Activated T-cell treated with anti-CD3 and anti-CD28 coated beads, Interleukin-2, amount 50 U/mL, for 48 hours (primary cell): ENCODE measurements around the gene SCN5A.

Source experiments
- DNase-seq, 2 experiments: peaks; one replicate each; pipeline ENCODE4 v3.0.0-alpha.2; 2020

The SCN5A gene

DNA sequence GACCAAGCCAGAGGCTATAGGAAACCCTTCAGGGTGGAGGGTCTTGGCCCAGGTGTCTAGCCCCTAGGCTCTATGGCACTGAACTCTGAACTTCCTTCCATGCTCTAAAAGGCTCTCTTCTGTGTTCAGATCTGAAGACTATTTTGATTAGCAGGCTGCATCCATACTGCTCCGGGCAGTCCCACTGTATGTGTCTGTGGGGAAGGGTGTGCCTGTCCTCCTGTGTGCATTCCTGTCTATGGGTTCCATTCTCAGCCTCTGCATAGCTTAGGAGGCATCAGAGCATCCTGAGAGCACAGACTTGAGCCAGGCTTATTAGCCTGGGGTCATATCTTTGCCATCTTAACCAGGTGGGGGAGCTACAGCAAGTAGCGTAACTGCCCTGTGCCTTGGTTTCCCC is 115.3 kb downstream of the SCN5A start:
- DNase-seq, result no peak

- no peak for DNase-seq
Observed at GRCh38 chr3:38533285-38533976, 116.1 kb downstream of the SCN5A start.

DNA sequence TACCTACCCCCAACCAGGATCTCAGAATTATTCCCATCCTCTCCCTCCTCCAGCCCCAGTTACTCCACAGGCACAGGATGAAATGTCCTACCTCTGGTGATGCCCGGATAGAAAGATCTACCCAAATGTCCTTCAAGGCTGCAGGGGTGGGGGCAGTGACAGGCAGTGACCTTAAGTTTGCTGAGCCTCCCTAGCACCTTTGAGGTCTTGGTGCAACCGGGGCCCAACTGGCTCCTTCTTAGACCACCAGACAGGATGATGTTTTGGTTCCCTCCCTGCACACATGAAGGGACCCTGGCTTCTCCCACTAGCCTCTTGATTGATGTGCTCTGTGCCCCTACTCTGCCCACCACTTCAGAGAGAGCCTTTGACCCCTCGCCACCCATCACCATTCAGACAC is 117.0 kb downstream of the SCN5A start:
- no peak for DNase-seq

DNA sequence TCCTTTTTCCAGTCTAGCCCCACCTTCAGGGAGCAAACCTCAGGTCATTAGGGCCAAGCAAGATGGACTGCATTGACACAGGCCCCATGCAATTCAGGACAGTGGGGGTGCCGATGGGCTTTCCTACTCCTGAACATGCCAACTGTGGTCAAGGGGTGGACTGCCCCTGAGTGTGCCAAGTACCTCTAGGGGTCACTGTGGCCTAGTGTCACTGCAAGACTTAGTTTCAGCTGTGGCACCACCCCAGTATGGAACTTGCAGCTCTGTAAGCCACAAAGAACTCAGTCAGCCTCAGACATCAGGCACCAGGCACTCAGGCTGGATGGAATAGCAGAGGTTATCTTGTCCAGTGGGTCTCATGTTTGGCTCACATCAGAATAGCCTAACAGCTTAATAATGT is 121.0 kb downstream of the SCN5A start:
- DNase-seq, result no peak

GRCh38 chr3:38526792-38527191 is 122.7 kb downstream of the SCN5A start:
- no peak for DNase-seq

GRCh38 chr3:38524141-38524739 is 125.2 kb downstream of the SCN5A start:
- DNase-seq, result no peak

DNA sequence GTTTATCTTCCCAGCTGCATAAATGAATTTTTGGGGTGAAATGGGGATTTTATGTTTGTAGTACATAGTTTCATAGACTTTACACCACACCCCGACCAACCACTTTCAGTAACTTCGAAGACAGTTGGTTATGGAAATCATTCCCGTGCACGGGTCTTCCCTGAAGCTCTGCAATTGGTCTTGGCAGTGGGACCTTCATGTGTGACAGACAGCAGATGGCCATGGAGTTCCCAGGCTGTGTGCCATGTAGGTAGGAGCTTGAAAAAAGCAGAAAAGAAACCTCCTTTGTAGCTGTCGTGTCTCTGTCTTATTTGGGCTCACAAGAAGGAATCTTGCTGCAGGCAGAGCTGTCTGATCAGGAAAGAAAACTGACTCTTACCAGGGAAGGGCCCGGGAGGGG is 127.5 kb downstream of the SCN5A start:
- DNase-seq, result no peak

- peak; percentile 72 to 74 for DNase-seq
Observed at GRCh38 chr3:38521391-38521987, 128.0 kb downstream of the SCN5A start.

GRCh38 chr3:38519651-38520050 is 129.8 kb downstream of the SCN5A start:
- DNase-seq, result no peak

DNA sequence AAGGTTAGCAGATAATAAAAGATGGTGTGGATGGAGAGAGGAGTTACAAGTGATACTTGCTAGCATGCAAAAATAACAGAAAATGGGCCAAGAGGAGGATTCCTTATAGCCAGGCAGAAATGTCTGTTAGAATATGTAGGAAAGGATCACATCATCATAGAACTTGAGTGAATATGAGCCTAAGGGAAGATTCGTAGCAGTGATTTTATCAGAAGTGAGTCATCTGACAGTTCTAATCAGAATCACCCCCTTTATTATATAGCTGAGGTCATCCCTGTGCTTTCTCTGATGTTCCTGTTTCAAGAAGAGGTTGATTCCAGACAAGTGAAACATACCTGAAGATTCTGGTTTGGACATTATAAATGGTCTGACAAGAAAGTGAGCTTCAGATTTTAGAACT is 130.5 kb downstream of the SCN5A start:
- DNase-seq, result no peak

DNA sequence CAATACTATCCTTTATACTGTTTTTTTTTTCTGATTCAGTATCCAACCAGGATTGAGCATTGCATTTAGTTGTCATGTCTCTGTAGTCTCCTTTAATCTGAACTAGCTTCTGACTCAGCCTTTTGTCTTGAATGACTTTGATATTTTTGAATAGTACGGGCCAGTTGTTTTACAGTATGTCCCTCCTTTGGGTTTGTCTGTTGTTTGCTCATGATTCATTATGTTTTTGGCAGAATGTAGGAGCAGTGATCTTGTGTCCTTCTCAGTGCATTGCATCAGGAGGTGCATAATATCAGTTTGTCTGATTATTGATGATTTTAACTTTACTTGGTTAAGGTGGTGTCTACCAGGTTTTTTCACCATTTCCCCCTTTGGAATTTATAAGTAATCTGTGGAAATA is 132.8 kb downstream of the SCN5A start:
- DNase-seq, result no peak

GRCh38 chr3:38515367-38515766 is 134.1 kb downstream of the SCN5A start:
- DNase-seq, result no peak

DNA sequence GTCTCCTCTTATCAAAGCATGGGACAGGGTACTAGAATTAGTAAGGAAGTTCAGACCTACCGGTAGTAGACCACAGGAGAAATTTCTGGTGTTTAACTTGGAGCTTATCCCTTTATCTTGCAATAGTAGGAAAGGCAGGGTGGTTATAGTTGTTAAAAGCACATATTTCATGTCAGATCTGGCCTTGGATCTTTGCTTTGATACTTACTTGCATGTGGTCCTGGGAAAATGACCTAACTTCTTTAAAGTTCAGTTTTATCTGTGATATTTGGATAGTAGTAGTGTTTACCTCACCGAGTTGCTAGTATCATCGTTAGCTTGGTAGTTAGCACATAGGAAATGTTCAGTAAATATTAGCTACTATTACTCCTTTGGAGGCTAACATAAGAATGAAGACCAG is 137.9 kb downstream of the SCN5A start:
- DNase-seq, result no peak

DNA sequence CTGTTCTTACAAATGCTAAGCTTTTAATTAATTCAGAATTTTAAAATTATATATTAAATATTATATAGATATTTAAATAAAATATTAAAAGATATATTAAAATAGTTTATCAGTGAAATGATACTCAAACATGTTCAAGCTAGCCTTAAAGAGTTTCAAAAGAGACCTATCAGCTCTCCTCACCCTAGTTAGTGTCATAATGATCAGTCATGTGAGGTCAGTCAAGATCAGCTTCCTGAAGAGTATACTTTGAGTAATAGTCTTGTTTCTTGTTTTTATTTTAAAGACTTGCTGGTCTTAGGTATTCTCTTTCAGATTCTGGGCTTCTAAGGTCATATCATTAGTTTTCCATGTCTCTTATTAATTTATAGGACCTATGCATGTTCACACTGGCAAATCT is 138.9 kb downstream of the SCN5A start:
- no peak for DNase-seq

DNA sequence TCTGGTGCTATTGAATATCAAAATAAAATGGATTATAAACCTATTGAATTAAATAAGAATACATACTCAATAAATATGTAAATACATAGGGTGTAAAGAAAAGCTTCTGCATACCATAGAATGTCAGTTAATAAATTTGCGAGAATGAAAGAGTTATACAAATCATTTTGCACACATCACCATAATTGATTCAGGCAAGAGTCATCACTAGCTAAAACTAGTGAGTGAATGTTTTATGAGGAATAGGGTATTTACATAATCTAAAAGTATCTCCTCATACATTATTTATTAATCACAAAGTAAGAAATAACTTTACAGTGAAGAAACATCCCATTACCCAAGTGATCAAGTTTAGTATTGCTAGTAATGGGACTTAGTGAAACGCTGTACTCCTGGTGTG is 139.8 kb downstream of the SCN5A start:
- DNase-seq, result no peak

- no peak for DNase-seq
Observed at GRCh38 chr3:38507120-38507519, 142.4 kb downstream of the SCN5A start.

DNA sequence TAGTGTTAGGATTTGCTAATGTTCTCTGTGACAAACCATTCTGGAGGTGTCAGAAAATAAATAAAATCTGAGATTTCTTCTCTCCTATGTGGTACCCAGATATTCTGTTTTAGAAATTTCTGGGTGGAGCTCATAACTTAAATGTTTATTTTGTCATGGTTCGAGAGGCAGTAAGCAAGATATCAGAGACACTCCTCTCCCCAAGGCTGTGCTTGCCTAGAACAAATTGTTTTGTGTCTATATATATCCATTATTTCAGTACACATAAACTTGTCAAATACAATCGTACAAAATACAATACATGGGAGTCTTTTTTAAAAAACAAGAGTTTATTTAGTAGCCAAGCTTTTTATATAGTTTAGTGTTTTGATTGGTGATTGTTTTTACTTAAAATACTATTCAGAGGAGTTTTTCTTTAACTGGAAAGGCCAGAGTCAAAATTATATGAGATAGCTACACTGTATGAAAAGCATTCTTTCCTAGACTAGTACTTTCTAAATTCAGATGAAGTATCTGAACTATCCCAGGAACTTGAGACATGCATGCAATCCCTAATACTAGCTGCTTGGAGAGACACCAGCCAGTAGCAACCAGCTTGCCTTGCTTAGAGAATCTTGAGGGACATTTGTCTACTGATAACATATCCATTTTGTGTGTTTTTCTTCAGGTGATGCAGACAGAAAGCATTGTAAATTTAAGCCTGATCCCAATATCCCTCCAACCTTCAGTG is 148.6 kb downstream of the SCN5A start:
- no peak for DNase-seq
